Measurements from ENCODE around the gene EFTUD2. TPM values are rescaled to one million over a fixed set of nuclear protein-coding genes. Genes with fewer than 3 reads are reported as not detected.

The EFTUD2 gene
- total RNA-seq, 2 experiments from 2014 or later = 73.5 to 148 TPM

DNA sequence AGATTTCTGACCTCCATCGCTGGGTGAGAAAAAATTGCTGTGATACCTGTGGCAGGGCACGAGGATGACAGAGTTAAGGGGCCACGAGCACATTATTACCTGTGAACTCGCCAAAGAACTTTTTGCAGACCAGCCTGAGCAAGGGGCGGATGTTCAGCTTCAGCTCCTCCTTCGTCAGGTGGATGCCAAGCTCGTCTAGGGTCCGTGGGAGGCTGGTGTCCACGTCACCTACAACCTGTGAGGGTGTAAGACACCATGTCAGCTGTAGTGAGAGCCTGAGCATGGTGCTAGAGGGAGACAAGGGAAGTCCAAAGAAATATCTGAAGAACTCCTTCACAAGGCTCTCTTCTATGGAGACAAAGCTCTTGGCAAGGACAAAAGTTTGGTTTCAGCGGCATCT lies 34.4 kb downstream of the EFTUD2 start:
- ChIA-PET CTCF (ENCODE audit: unreplicated experiment) (interaction anchor here (0.8 kb wide), 1 partner anchor 85 kb away, joined by 5 read pairs; no protein-coding TSS in a partner anchor), POLR2A (no interaction called here)
- DNase-seq (ENCODE audit: low spot score) = no peak
- H3K4me2 ChIP-seq (ENCODE audit: low read length) = no peak overlapping the region
- H3K79me2 ChIP-seq (ENCODE audit: insufficient read depth, low read depth, low read length) = no peaks in the 10 kb centered on the region
- H3K36me3 ChIP-seq (ENCODE audit: insufficient read depth, low read length) = peaks cover 96% of the 10 kb centered on the region
- BruUV-seq (replicated peaks) = no TSS peak
- intact Hi-C loops (cut with micrococcal nuclease; ENCODE audit: unreplicated experiment) = loop anchor here (1.0 kb wide), 2 partner anchors 86 to 90 kb away; no protein-coding TSS in a partner anchor
- H2AFZ ChIP-seq (ENCODE audit: low read length) = no peak overlapping the region
- H4K20me1 ChIP-seq (ENCODE audit: insufficient read depth, low read length) = no peaks in the 10 kb centered on the region
- no peaks in the 10 kb centered on the region for H3K9me2 ChIP-seq (ENCODE audit: insufficient read depth, low read length)
- H3K4me1 ChIP-seq (ENCODE audit: insufficient read depth, low read length, poor library complexity, severe bottlenecking) = no peaks in the 10 kb centered on the region
- no peak overlapping the region for H3K27ac ChIP-seq (ENCODE audit: low read depth, low read length, poor library complexity, severe bottlenecking)
- H3K4me3 ChIP-seq (ENCODE audit: low read depth, low read length, poor library complexity, severe bottlenecking) = no peak overlapping the region
- H3K9me3 ChIP-seq (ENCODE audit: low read length) = no peaks in the 10 kb centered on the region
- TF ChIP-seq, protein P1, sequence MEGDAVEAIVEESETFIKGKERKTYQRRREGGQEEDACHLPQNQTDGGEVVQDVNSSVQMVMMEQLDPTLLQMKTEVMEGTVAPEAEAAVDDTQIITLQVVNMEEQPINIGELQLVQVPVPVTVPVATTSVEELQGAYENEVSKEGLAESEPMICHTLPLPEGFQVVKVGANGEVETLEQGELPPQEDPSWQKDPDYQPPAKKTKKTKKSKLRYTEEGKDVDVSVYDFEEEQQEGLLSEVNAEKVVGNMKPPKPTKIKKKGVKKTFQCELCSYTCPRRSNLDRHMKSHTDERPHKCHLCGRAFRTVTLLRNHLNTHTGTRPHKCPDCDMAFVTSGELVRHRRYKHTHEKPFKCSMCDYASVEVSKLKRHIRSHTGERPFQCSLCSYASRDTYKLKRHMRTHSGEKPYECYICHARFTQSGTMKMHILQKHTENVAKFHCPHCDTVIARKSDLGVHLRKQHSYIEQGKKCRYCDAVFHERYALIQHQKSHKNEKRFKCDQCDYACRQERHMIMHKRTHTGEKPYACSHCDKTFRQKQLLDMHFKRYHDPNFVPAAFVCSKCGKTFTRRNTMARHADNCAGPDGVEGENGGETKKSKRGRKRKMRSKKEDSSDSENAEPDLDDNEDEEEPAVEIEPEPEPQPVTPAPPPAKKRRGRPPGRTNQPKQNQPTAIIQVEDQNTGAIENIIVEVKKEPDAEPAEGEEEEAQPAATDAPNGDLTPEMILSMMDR (conservative IDR thresholded peaks at IDR 0.05; ENCODE audit: low read length) = no peak
- no peak for TF ChIP-seq EZH2phosphoT487 (IDR thresholded peaks at IDR 0.05; ENCODE audit: borderline replicate concordance, low read depth, low read length)

DNA sequence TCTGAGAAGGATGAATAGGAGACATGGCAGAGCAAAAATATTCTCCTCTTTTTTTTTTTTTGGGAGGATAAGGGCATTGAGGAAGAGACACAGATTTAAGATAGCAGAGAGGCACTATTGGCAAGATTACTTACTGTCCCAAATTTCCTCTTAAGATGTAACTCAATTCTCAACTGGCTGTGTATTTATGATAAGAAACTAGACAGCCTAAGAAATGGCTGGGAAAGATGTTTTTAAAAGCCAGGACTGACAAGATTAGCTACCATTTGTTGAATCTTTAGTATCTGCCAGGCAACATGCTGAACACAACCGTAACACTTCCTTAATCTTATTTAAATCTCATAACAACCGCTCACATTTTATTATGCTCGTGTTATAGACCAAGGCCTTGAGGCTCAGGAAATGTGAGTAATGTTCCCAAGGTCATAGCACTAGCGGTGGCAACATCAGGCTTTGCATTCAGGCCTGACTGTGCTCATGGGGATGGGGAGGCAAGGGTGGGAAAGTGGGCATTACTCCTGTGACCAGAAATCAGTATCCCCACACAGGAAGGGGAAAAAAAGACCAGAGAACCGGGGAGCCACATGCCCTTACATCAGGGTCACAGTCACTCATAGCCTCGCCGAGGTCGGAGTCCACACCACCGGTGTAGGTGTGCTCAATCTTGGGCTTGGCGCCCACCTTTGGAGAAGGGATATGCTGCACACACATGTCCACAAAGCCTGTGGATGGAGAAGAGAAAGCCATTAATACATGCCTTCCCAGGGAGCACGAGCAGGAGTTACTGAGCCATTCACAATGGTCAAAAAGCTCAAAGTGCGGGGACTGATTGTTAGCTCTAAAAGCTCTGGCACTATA lies 36.0 kb downstream of the EFTUD2 start:
- no peak overlapping the region for H2AFZ ChIP-seq (ENCODE audit: low read length)
- TF ChIP-seq EZH2phosphoT487 (IDR thresholded peaks at IDR 0.05; ENCODE audit: borderline replicate concordance, low read depth, low read length) = no peak
- TF ChIP-seq, protein P1 (conservative IDR thresholded peaks at IDR 0.05; ENCODE audit: low read length) = no peak
- no TSS peak for BruUV-seq (replicated peaks)
- no peak for DNase-seq (ENCODE audit: low spot score)
- ChIA-PET CTCF (ENCODE audit: unreplicated experiment) (interaction anchor here (1.0 kb wide), 1 partner anchor 84 kb away, joined by 4 read pairs; no protein-coding TSS in a partner anchor), POLR2A (no interaction called here)
- no peak overlapping the region for H3K27ac ChIP-seq (ENCODE audit: low read depth, low read length, poor library complexity, severe bottlenecking)
- peaks cover 96% of the 10 kb centered on the region for H3K36me3 ChIP-seq (ENCODE audit: insufficient read depth, low read length)
- H3K4me2 ChIP-seq (ENCODE audit: low read length) = no peak overlapping the region
- no peak overlapping the region for H3K4me3 ChIP-seq (ENCODE audit: low read depth, low read length, poor library complexity, severe bottlenecking)
- no peaks in the 10 kb centered on the region for H4K20me1 ChIP-seq (ENCODE audit: insufficient read depth, low read length)
- no peaks in the 10 kb centered on the region for H3K9me3 ChIP-seq (ENCODE audit: low read length)
- no peaks in the 10 kb centered on the region for H3K4me1 ChIP-seq (ENCODE audit: insufficient read depth, low read length, poor library complexity, severe bottlenecking)
- H3K9me2 ChIP-seq (ENCODE audit: insufficient read depth, low read length) = no peaks in the 10 kb centered on the region
- H3K79me2 ChIP-seq (ENCODE audit: insufficient read depth, low read depth, low read length) = no peaks in the 10 kb centered on the region
- intact Hi-C loops (cut with micrococcal nuclease; ENCODE audit: unreplicated experiment) = no loop called here

Measured in OCI-LY7 (cell line).